Sigmoid colon (tissue), 4 donors: ENCODE measurements around the gene TMPRSS9.

Experiments
- EP300 ChIP-seq, 4 donors: sonication (generic); formaldehyde crosslinking; IDR thresholded peaks; one replicate each; pipeline ENCODE4 v1.6.1; 2017; ENCODE audit warnings: antibody characterized with exemption in 4 of 4
- POLR2A ChIP-seq, 2 donors: fragments of 450-650 bp; IDR thresholded peaks; one replicate each; pipeline ENCODE4 v1.6.1; 2016; ENCODE audit warnings: antibody characterized with exemption in 2 of 2, mild to moderate bottlenecking in 2 of 2, moderate library complexity in 2 of 2
- TF ChIP-seq, protein P1 (sequence below), 4 experiments: fragments of 450-650 bp in 3 of 4; fragments of 200-600 bp in 1 of 4; IDR thresholded peaks; one replicate each; pipeline ENCODE4 v1.5.1; 2016 to 2019; ENCODE audit warnings: antibody characterized with exemption in 4 of 4, mild to moderate bottlenecking in 3 of 4, moderate library complexity in 2 of 4

GRCh38 chr19:2328401-2329148, 31.5 kb upstream of the TMPRSS9 start, which contains the start of the genes LSM7 and SPPL2B:
- no peak for TF ChIP-seq EP300 (IDR thresholded peaks at IDR 0.05)
- peak; percentile 34 to 59 for TF ChIP-seq POLR2A (IDR thresholded peaks at IDR 0.05)
- TF ChIP-seq, protein P1, sequence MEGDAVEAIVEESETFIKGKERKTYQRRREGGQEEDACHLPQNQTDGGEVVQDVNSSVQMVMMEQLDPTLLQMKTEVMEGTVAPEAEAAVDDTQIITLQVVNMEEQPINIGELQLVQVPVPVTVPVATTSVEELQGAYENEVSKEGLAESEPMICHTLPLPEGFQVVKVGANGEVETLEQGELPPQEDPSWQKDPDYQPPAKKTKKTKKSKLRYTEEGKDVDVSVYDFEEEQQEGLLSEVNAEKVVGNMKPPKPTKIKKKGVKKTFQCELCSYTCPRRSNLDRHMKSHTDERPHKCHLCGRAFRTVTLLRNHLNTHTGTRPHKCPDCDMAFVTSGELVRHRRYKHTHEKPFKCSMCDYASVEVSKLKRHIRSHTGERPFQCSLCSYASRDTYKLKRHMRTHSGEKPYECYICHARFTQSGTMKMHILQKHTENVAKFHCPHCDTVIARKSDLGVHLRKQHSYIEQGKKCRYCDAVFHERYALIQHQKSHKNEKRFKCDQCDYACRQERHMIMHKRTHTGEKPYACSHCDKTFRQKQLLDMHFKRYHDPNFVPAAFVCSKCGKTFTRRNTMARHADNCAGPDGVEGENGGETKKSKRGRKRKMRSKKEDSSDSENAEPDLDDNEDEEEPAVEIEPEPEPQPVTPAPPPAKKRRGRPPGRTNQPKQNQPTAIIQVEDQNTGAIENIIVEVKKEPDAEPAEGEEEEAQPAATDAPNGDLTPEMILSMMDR (IDR thresholded peaks at IDR 0.05) = no peak
